Prostate gland (tissue), 2 donors: ENCODE results near the gene PCCB.

Experiments
- POLR2AphosphoS5 ChIP-seq: sonication (generic); formaldehyde crosslinking; IDR thresholded peaks from one replicate; pipeline ENCODE4 v1.6.1; 2017; ENCODE audit warnings: antibody characterized with exemption
- TF ChIP-seq, protein P1 (sequence below), 4 experiments: fragments of 200-600 bp in 2 of 4; fragments of 450-650 bp in 2 of 4; sonication (generic) in 2 of 4; IDR thresholded peaks; 1 replicate in 3 of 4; 2 replicates in 1 of 4; pipeline ENCODE4 v1.5.1; 2016 to 2019; ENCODE audit warnings: antibody characterized with exemption in 4 of 4, mild to moderate bottlenecking in 2 of 4, moderate library complexity in 2 of 4

DNA sequence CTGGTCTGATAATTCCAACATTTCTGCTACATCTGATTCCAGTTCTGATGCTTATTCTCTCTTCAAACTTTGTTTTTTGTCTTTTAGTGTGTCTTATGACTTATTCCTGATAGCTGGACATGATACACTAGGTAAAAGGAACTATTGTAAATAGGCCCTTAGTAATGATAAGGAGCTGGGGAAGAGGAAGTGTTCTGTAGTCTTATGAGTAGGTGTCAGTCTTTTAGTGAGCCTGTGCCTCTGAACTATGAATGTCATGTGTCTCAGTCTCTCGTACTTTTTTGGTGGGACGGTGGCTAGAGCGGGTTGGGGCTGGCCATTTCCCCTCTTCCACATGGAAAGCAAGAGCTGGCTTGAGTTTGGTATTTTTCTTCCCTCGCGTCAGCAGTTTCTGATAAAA, 41.2 kb downstream of the PCCB start:
- TF ChIP-seq, protein P1, sequence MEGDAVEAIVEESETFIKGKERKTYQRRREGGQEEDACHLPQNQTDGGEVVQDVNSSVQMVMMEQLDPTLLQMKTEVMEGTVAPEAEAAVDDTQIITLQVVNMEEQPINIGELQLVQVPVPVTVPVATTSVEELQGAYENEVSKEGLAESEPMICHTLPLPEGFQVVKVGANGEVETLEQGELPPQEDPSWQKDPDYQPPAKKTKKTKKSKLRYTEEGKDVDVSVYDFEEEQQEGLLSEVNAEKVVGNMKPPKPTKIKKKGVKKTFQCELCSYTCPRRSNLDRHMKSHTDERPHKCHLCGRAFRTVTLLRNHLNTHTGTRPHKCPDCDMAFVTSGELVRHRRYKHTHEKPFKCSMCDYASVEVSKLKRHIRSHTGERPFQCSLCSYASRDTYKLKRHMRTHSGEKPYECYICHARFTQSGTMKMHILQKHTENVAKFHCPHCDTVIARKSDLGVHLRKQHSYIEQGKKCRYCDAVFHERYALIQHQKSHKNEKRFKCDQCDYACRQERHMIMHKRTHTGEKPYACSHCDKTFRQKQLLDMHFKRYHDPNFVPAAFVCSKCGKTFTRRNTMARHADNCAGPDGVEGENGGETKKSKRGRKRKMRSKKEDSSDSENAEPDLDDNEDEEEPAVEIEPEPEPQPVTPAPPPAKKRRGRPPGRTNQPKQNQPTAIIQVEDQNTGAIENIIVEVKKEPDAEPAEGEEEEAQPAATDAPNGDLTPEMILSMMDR (IDR thresholded peaks at IDR 0.05) = no peak
- TF ChIP-seq POLR2AphosphoS5 = no peak
